SU-DHL-6 (cell line): Measurements from ENCODE around the gene OBI1.

Source experiments
- H2AFZ ChIP-seq: fragments of 200-600 bp; sonication (generic); 2 replicates; pipeline ENCODE4 v1.6.1; 2014; ENCODE audit warnings: low read depth, mild to moderate bottlenecking, moderate library complexity, mixed read lengths, antibody characterized with exemption, low read length; ENCODE audit not compliant: severe bottlenecking
- H3F3A ChIP-seq: fragments of 200-600 bp; shearing (Covaris generic); 2 replicates; pipeline ENCODE4 v1.6.0; 2016; ENCODE audit warnings: antibody characterized with exemption, mild to moderate bottlenecking; ENCODE audit not compliant: insufficient read depth
- H3K27ac ChIP-seq: fragments of 200-600 bp; sonication (generic); 2 replicates; pipeline ENCODE4 v1.5.1; 2016; ENCODE audit warnings: low read depth, mild to moderate bottlenecking, low read length, moderate library complexity, mixed read lengths
- H3K27me3 ChIP-seq: fragments of 200-600 bp; sonication (generic), shearing (Covaris generic); 2 replicates; pipeline ENCODE4 v1.6.0; 2014; ENCODE audit warnings: mild to moderate bottlenecking, low read length
- H3K36me3 ChIP-seq: fragments of 200-600 bp; sonication (generic); 2 replicates; pipeline ENCODE4 v1.6.1; 2014; ENCODE audit warnings: mild to moderate bottlenecking, low read length, mixed read lengths
- H3K4me2 ChIP-seq: fragments of 300-600, 200-600 bp; shearing (Covaris generic), sonication (generic); 2 replicates; pipeline ENCODE4 v1.6.0; 2014; ENCODE audit warnings: low read length, low read depth, mild to moderate bottlenecking; ENCODE audit not compliant: poor library complexity, severe bottlenecking
- H3K4me3 ChIP-seq: fragments of 200-600 bp; sonication (generic); 2 replicates; pipeline ENCODE4 v1.5.1; 2014; ENCODE audit warnings: antibody characterized with exemption, low read length, mild to moderate bottlenecking, mixed read lengths; ENCODE audit not compliant: insufficient read depth, poor library complexity, severe bottlenecking
- H3K79me2 ChIP-seq: fragments of 200-600 bp; sonication (generic); 2 replicates; pipeline ENCODE4 v1.6.1; 2014; ENCODE audit warnings: mild to moderate bottlenecking, low read length, moderate library complexity; ENCODE audit not compliant: insufficient read depth
- H3K9ac ChIP-seq: fragments of 200-600 bp; sonication (generic); 2 replicates; pipeline ENCODE4 v1.7.0; 2014; ENCODE audit warnings: mild to moderate bottlenecking, low read length
- H3K9me2 ChIP-seq: fragments of 200-600 bp; sonication (generic); replicated peaks from 2 replicates; pipeline ENCODE4 v1.6.1; 2014; ENCODE audit warnings: low read length; ENCODE audit not compliant: insufficient read depth
- H3K9me3 ChIP-seq: fragments of 200-600 bp; sonication (generic); 2 replicates; pipeline ENCODE4 v1.6.1; 2014; ENCODE audit warnings: low read length, mixed read lengths; ENCODE audit not compliant: insufficient read depth
- H4K20me1 ChIP-seq: fragments of 200-600 bp; sonication (generic); 2 replicates; pipeline ENCODE4 v1.6.1; 2014; ENCODE audit warnings: low read depth, mild to moderate bottlenecking, antibody characterized with exemption, low read length, moderate library complexity, mixed read lengths
- CTCF ChIP-seq: fragments of 200-600 bp; sonication (generic); IDR thresholded peaks from one replicate; pipeline ENCODE4 v1.5.1; 2017; ENCODE audit warnings: antibody characterized with exemption, mild to moderate bottlenecking, low read length, moderate library complexity; ENCODE audit not compliant: insufficient read depth, poor library complexity, severe bottlenecking
- EZH2phosphoT487 ChIP-seq: fragments of 200-600 bp; sonication (generic), shearing (Covaris generic); conservative IDR thresholded peaks from 2 replicates; pipeline ENCODE4 v1.6.1; 2018; ENCODE audit warnings: mild to moderate bottlenecking, antibody characterized with exemption, low read length, moderate library complexity, mixed read lengths

Gene OBI1

GRCh38 chr13:78659732-78660494, 958 bp upstream of the OBI1 start:
- peak overlapping the region; percentile 95 for H2AFZ ChIP-seq
- H3K27ac ChIP-seq: no peak overlapping the region
- H3K4me3 ChIP-seq: peak overlapping the region; percentile 89
- H3K4me2 ChIP-seq: peak overlapping the region; percentile 100
- no peaks in the 10 kb centered on the region for H3K9me2 ChIP-seq
- H3F3A ChIP-seq: peaks cover 10% of the 10 kb centered on the region; the same call in 1 of the 2 replicates
- TF ChIP-seq CTCF (no peak), EZH2phosphoT487 (no peak)
- H3K36me3 ChIP-seq: no peaks in the 10 kb centered on the region
- peaks cover 40% of the 10 kb centered on the region for H3K79me2 ChIP-seq
- peaks cover 13% of the 10 kb centered on the region; the same call in 1 of the 2 replicates for H4K20me1 ChIP-seq
- no peaks in the 10 kb centered on the region for H3K9me3 ChIP-seq
- no peaks in the 10 kb centered on the region for H3K27me3 ChIP-seq
- H3K9ac ChIP-seq: peak overlapping the region; percentile 87

- H3K4me3 ChIP-seq: peak overlapping the region; percentile 89
- H3K27ac ChIP-seq: peak overlapping the region; percentile 75
Measured at GRCh38 chr13:78659450-78659730, 435 bp upstream of the OBI1 start.

DNA sequence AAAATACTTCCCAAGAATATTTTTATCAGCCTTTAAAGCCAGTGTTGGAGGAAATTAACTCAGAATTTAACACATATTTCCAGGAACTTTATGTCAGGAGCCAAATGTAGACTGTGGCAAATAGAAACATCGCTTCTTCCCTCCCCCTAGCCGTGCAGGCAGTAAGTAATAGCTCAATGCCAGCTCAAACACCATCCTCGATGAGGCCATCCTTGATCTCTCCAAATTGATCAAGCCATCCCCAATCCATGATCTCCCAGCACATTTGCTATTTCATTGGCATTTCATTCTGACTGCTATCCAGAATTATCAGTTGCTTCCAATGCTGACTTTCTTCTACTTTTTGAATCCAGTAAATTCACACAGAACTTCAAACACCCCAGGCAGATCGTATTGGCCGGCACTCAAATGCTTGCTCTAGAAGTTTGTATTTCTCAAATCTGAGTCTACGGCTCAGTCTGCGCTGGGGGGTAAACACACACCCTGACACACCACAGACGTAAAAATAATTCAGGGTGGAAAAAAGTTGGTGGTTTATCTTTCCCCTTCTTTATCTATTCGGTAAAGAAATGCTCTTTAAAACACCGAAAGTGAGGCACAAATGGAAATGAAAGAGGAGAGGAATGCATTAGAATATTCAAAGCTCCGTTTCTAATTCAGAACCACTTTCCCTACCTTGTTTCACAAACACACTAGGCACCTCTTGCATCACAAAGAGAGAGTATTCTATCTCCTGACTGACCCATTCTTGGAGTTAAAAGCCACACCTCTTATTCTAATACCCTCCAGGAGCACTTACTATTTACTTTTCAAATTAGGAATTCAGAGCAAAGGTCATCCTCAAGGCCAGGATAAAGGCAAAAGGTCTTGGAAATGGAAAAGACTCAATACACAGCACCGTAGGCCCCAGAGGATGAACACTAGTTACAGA, 991 bp downstream of the OBI1 start:
- Histone ChIP-seq H3K9me2 (no peaks in the 10 kb centered on the region), H3K27me3 (no peaks in the 10 kb centered on the region), H3K79me2 (peaks cover 59% of the 10 kb centered on the region), H3K9me3 (no peaks in the 10 kb centered on the region), H3K4me2 (peak overlapping the region; percentile 100), H4K20me1 (peaks cover 29% of the 10 kb centered on the region), H3K27ac (peak overlapping the region; percentile 75), H3K4me3 (peak overlapping the region; percentile 89), H3K36me3 (no peaks in the 10 kb centered on the region), H3F3A (peaks cover 10% of the 10 kb centered on the region; the same call in 1 of the 2 replicates), H3K9ac (peak overlapping the region; percentile 87), H2AFZ (peak overlapping the region; percentile 95)
- TF ChIP-seq EZH2phosphoT487: no peak
- TF ChIP-seq CTCF: no peak

More at GRCh38 chr13:78659450-78659730, 435 bp upstream of the OBI1 start:
- TF ChIP-seq EZH2phosphoT487 (no peak), CTCF (no peak)
- Histone ChIP-seq H3K79me2 (peaks cover 45% of the 10 kb centered on the region), H3K9me3 (no peaks in the 10 kb centered on the region), H3K9ac (peak overlapping the region; percentile 87), H2AFZ (peak overlapping the region; percentile 95), H4K20me1 (peaks cover 17% of the 10 kb centered on the region; the same call in 1 of the 2 replicates), H3K36me3 (no peaks in the 10 kb centered on the region), H3F3A (peaks cover 10% of the 10 kb centered on the region; the same call in 1 of the 2 replicates), H3K27me3 (no peaks in the 10 kb centered on the region), H3K9me2 (no peaks in the 10 kb centered on the region), H3K4me2 (peak overlapping the region; percentile 100)
